ENCODE data around the gene SMYD4. TPM values are rescaled to one million over a fixed set of nuclear protein-coding genes. Genes with fewer than 3 reads are reported as not detected.

SMYD4 gene
- total and polyA plus RNA-seq, 9 of the 15 experiments (the other 6 are each of a cell fraction or from before 2014, with no cell fraction given) = 1.3 to 10.2 (median 6.7) TPM

- intact Hi-C loops (cut with micrococcal nuclease) (loop anchor here (5.0 kb wide), 2 partner anchors 62 to 117 kb away; partner anchors contain the start of gene WDR81), in situ Hi-C loops (cut with MboI) (no loop called here)
- H2AFZ ChIP-seq (ENCODE audit: low read depth, low read length) = no peak overlapping the region
- peak; percentile 85 for FAIRE-seq
- POLR2A ChIA-PET = interaction anchor here (0.6 to 1.0 kb wide), 5 partner anchors 14 to 101 kb away, joined by 3 to 4 read pairs (median 3); no protein-coding TSS in a partner anchor
- no peaks in the 10 kb centered on the region for H3K9me1 ChIP-seq (ENCODE audit: control insufficient read depth, insufficient read depth, low read length)
- H3K4me1 ChIP-seq (replicated peaks in 1 of 2; ENCODE audit: control insufficient read depth in 2 of 2, insufficient read depth in 2 of 2, low read length in 2 of 2) = peaks cover 5 to 8% of the 10 kb centered on the region in 2 experiments; a peak in 4 of 5 replicates
- H3K9ac ChIP-seq (ENCODE audit: insufficient read depth in 1 of 2, low read depth in 2 of 2, low read length in 2 of 2) = peak overlapping the region in 1 of 2 experiments; percentile 52; a peak in 1 of 4 replicates
- peak; percentile 93 for ATAC-seq
- WGBS (ENCODE audit: insufficient coverage, low coverage, missing lambda C conversion rate) = 60% methylated on average over 16 of the region's 16 CpGs
- H4K20me1 ChIP-seq (replicated peaks; ENCODE audit: control insufficient read depth, insufficient read depth, low read length) = no peaks in the 10 kb centered on the region
- DNase-seq (ENCODE audit: extremely low read depth in 1 of 4, low spot score in 3 of 4) = peak; percentile 42 to 56 (median 48)
- no peak overlapping the region for H3K4me3 ChIP-seq
- H3K27ac ChIP-seq (ENCODE audit: extremely low read depth, low read depth, low read length) = peak overlapping the region; percentile 38; the same call in 1 of the 3 replicates
- no peaks in the 10 kb centered on the region for H3K27me3 ChIP-seq (ENCODE audit: control insufficient read depth in 2 of 2, insufficient read depth in 2 of 2, low read length in 2 of 2)
- H3K79me2 ChIP-seq (ENCODE audit: control insufficient read depth, insufficient read depth, low read length) = no peaks in the 10 kb centered on the region
- no peaks in the 10 kb centered on the region for H3K9me3 ChIP-seq (replicated peaks; ENCODE audit: control insufficient read depth, insufficient read depth, low read depth, low read length)
- CTCF ChIA-PET (ENCODE audit: low intra/inter-chr PET ratio) = interaction anchor here (2.1 to 2.4 kb wide), 2 partner anchors 63 to 115 kb away, joined by 7 to 10 read pairs; no protein-coding TSS in a partner anchor
- peaks cover 52% of the 10 kb centered on the region for H3K36me3 ChIP-seq (ENCODE audit: control insufficient read depth, insufficient read depth, low read length)
- BruUV-seq (replicated peaks) = no TSS peak
- 0 out of 2 replicates have a peak overlapping the region, but pooled peaks have one; percentile 18 for H3K4me2 ChIP-seq (ENCODE audit: insufficient read depth, low read length)
- peak; percentile 52 for TF ChIP-seq SMC3 (conservative IDR thresholded peaks at IDR 0.05; ENCODE audit: insufficient read depth, low read depth, low read length)
- TF ChIP-seq DEAF1 (CRISPR knock-in tag; IDR thresholded peaks at IDR 0.05) = 0 out of 2 replicates have a peak, but pooled peaks have one; percentile 31
- TF ChIP-seq CTCF (IDR thresholded peaks at IDR 0.05 in 2 of 3, conservative IDR thresholded peaks at IDR 0.05 in 1 of 3; ENCODE audit: insufficient read depth in 2 of 3, low read depth in 1 of 3, low read length in 3 of 3) = peak; percentile 59 to 76 (median 66)
- TF ChIP-seq REST (IDR thresholded peaks at IDR 0.05; ENCODE audit: borderline replicate concordance) = peak; percentile 76
- no peak for TF ChIP-seq REST (CRISPR knock-in tag; IDR thresholded peaks at IDR 0.05; ENCODE audit: low read depth)
- TF ChIP-seq DPF2 (IDR thresholded peaks at IDR 0.05) = no peak
Observed at GRCh38 chr17:1783834-1784611, 45.7 kb downstream of the SMYD4 start.

Measured in K562 (cell line).